Uterus (tissue), 4 donors: ENCODE data around the gene RIMS4. TPM values are rescaled to one million over a fixed set of nuclear protein-coding genes. Genes with fewer than 3 reads are reported as not detected.
A peak's percentile ranks its signal among the peaks of the same experiment; 100 is the strongest.

ENCODE experiments used
- DNase-seq, 2 donors: peaks; one replicate each; pipeline ENCODE4 v3.0.0-alpha.2; 2019 to 2020
- H3K27ac ChIP-seq, 2 donors: fragments of 200-600 bp; sonication (generic); 1 replicate in 1 of 2; 2 replicates in 1 of 2; pipeline ENCODE4 v1.5.1; 2016 to 2018
- H3K27me3 ChIP-seq, 2 donors: fragments of 200-600 bp; sonication (generic); one replicate each; pipeline ENCODE4 v1.5.1; 2018 to 2019; ENCODE audit warnings: control low read depth in 1 of 2
- H3K36me3 ChIP-seq, 2 donors: fragments of 200-600 bp; sonication (generic); one replicate each; pipeline ENCODE4 v1.5.1; 2019; ENCODE audit warnings: control low read depth in 1 of 2
- H3K4me1 ChIP-seq, 2 donors: fragments of 200-600 bp; sonication (generic); one replicate each; pipeline ENCODE4 v1.5.1; 2018 to 2019; ENCODE audit warnings: control low read depth in 1 of 2
- H3K4me3 ChIP-seq, 2 donors: fragments of 200-600 bp; sonication (generic); 1 replicate in 1 of 2; 2 replicates in 1 of 2; pipeline ENCODE4 v1.5.1; 2018 to 2019; ENCODE audit warnings: mild to moderate bottlenecking in 1 of 2
- H3K9me3 ChIP-seq, 2 donors: fragments of 200-600 bp; sonication (generic); one replicate each; pipeline ENCODE4 v1.5.1; 2019; ENCODE audit warnings: control low read depth in 1 of 2
- POLR2A ChIP-seq, 2 donors: fragments of 450-650 bp; IDR thresholded peaks; one replicate each; pipeline ENCODE4 v1.6.1; 2016; ENCODE audit warnings: antibody characterized with exemption in 2 of 2, mild to moderate bottlenecking in 1 of 2, moderate library complexity in 1 of 2
- intact Hi-C: fragments of 100-400 bp; cut with DNase I; formaldehyde crosslinking; loops from one replicate; pipeline ENCODE4 v1.15.1; 2023; ENCODE audit warnings: low total_unique reads
- total RNA-seq, 4 donors: library from RNA; depleted of rRNA in 3 of 4; stranded (reverse); fragments of >200 nt in 3 of 4; gene quantifications; one replicate each; pipeline versions ENCODE4 v1.1.0 to v1.2.4, GENCODE V29; 2014 to 2023
- TF ChIP-seq, protein P1 (sequence below), 4 experiments: fragments of 200-600 bp in 2 of 4; fragments of 450-650 bp in 2 of 4; sonication (generic) in 2 of 4; IDR thresholded peaks; one replicate each; pipeline ENCODE4 v1.5.1; 2016 to 2019; ENCODE audit warnings: antibody characterized with exemption in 4 of 4, mild to moderate bottlenecking in 2 of 4, moderate library complexity in 1 of 4
- donor health status: DM: yes; HTN: yes; CAD: no.

Gene RIMS4
- total RNA-seq, 4 donors from 2014 or later: 0.26 to 5.3 (median 0.61) TPM

DNA sequence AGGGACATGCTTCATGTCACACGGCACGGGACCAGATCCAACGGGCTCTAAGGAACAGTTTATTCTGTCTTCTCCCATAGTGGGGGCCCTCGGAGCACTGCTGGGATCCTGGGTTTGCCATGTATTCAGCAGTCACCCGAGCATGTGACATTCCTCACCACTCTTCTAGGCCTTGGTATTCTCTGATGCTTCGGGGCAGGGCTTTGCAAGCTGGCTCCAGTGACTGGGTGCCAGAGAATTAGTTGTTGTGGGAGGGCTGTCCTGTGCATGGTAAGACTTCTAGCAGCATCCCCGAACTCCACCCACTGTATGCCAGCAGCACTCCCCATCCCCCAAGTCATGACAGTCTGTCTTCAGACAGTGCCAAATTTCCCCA is 89.7 kb downstream of the RIMS4 start:
- H3K27ac ChIP-seq: peak overlapping the region; percentile 53 to 68
- intact Hi-C loops: no loop called here
- TF ChIP-seq, protein P1, sequence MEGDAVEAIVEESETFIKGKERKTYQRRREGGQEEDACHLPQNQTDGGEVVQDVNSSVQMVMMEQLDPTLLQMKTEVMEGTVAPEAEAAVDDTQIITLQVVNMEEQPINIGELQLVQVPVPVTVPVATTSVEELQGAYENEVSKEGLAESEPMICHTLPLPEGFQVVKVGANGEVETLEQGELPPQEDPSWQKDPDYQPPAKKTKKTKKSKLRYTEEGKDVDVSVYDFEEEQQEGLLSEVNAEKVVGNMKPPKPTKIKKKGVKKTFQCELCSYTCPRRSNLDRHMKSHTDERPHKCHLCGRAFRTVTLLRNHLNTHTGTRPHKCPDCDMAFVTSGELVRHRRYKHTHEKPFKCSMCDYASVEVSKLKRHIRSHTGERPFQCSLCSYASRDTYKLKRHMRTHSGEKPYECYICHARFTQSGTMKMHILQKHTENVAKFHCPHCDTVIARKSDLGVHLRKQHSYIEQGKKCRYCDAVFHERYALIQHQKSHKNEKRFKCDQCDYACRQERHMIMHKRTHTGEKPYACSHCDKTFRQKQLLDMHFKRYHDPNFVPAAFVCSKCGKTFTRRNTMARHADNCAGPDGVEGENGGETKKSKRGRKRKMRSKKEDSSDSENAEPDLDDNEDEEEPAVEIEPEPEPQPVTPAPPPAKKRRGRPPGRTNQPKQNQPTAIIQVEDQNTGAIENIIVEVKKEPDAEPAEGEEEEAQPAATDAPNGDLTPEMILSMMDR (IDR thresholded peaks at IDR 0.05): no peak
- TF ChIP-seq POLR2A (IDR thresholded peaks at IDR 0.05): no peak
- H3K4me3 ChIP-seq: no peak overlapping the region
- H3K9me3 ChIP-seq: no peaks in the 10 kb centered on the region
- H3K36me3 ChIP-seq: no peaks in the 10 kb centered on the region
- DNase-seq: no peak
- no peaks in the 10 kb centered on the region for H3K27me3 ChIP-seq
- peaks cover 0 to 9% of the 10 kb centered on the region in 2 donors for H3K4me1 ChIP-seq

- TF ChIP-seq, protein P1 (IDR thresholded peaks at IDR 0.05): no peak
- no peak for TF ChIP-seq POLR2A (IDR thresholded peaks at IDR 0.05)
- DNase-seq: no peak
- peaks cover 0 to 10% of the 10 kb centered on the region in 2 donors for H3K4me1 ChIP-seq
- no peaks in the 10 kb centered on the region for H3K9me3 ChIP-seq
- peak overlapping the region; percentile 53 to 68 for H3K27ac ChIP-seq
- intact Hi-C loops: no loop called here
- no peak overlapping the region for H3K4me3 ChIP-seq
- no peaks in the 10 kb centered on the region for H3K27me3 ChIP-seq
- H3K36me3 ChIP-seq: no peaks in the 10 kb centered on the region
Observed at GRCh38 chr20:44719841-44720240, 90.5 kb downstream of the RIMS4 start.

DNA sequence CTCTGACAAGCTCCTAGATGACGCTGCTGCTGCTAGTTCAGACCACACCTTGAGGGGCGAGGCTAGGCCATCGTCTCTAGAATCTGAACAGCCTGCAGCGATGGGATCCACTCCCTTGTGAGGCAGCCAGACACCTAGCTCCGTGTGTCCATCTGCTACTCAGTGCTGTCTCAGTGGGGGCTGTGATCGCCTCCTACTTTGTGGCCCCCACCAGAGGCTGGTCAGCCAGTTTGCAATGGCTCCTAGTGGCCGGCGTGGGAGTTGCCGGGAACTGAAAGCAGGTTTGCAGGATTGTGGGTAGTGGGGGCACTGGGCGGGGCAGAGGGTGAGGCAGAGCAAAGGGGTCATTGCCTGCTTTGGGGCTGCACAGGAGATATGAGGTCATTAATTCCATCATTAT is 92.4 kb downstream of the RIMS4 start:
- peaks cover 0 to 15% of the 10 kb centered on the region in 2 donors for H3K4me1 ChIP-seq
- H3K4me3 ChIP-seq: no peak overlapping the region
- TF ChIP-seq, protein P1 (IDR thresholded peaks at IDR 0.05): no peak
- no peak for TF ChIP-seq POLR2A (IDR thresholded peaks at IDR 0.05)
- no peak for DNase-seq
- H3K27me3 ChIP-seq: no peaks in the 10 kb centered on the region
- no peak overlapping the region for H3K27ac ChIP-seq
- H3K9me3 ChIP-seq: no peaks in the 10 kb centered on the region
- no peaks in the 10 kb centered on the region for H3K36me3 ChIP-seq
- intact Hi-C loops: no loop called here

- no peak overlapping the region for H3K4me3 ChIP-seq
- no peak for DNase-seq
- no peaks in the 10 kb centered on the region for H3K9me3 ChIP-seq
- no peaks in the 10 kb centered on the region for H3K27me3 ChIP-seq
- intact Hi-C loops: no loop called here
- H3K4me1 ChIP-seq: peaks cover 0 to 15% of the 10 kb centered on the region in 2 donors
- TF ChIP-seq, protein P1 (IDR thresholded peaks at IDR 0.05): no peak
- no peak for TF ChIP-seq POLR2A (IDR thresholded peaks at IDR 0.05)
- peak overlapping the region; percentile 41 to 64 for H3K27ac ChIP-seq
- H3K36me3 ChIP-seq: no peaks in the 10 kb centered on the region
Observed at GRCh38 chr20:44716309-44717106, 93.8 kb downstream of the RIMS4 start.

DNA sequence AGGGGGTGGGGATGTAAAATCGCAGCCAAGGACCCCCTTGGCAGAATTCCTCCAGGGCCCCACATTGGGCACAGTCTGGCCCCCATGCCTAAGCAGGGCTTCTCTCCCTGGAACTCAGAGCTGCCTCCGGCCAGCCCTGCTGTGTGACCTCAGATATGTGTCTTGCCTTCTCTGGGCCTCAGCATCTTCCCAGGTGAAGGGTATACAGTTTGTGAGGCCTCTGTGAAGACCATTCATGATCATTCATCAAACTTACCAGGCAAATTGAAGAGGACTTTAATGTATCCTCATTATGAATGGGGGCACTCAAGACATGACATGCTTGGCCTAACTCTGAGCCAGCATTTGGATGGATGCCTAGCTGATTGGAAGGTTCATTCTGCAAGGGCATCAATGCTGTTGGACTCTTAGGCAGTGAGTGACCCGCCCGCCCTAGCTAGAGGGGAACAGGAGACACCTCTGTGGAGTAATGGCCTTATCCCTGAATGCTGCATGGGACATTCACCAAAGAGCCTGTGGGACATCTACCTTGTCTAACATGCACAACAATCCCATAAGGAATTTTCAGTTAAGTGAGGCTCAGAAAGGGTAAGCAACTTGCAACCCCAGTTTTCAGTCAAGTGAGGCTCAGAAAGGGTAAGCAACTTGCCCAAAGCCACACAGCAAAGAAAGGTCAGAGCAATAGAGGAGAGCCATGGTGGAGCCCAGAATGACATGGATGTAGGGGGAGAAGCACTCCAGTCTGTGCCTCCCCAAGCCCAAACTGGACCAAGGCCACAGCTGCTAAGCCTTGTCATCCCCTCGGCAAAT is 94.6 kb downstream of the RIMS4 start:
- DNase-seq: no peak
- Histone ChIP-seq H3K9me3 (no peaks in the 10 kb centered on the region), H3K27me3 (no peaks in the 10 kb centered on the region), H3K36me3 (no peaks in the 10 kb centered on the region), H3K27ac (peak overlapping the region; percentile 41 to 64), H3K4me1 (peaks cover 0 to 13% of the 10 kb centered on the region in 2 donors), H3K4me3 (peak overlapping the region; percentile 3 to 15)
- intact Hi-C loops: no loop called here
- no peak for TF ChIP-seq POLR2A (IDR thresholded peaks at IDR 0.05)
- TF ChIP-seq, protein P1 (IDR thresholded peaks at IDR 0.05): no peak
